ENCODE measurements around the gene NRP1. TPM values are rescaled to one million over a fixed set of nuclear protein-coding genes. Genes with fewer than 3 reads are reported as not detected.

The NRP1 gene
- total and polyA plus RNA-seq, 2 of the 8 experiments (the other 6 are each of a cell fraction or from before 2014, with no cell fraction given) = 1.2 to 2.1 TPM

GRCh38 chr10:33147013-33147310 lies 187.5 kb downstream of the NRP1 start:
- Histone ChIP-seq H3K23me2 (ENCODE audit: low read depth, low read length) (no peaks in the 10 kb centered on the region), H3K14ac (ENCODE audit: insufficient read length) (no peak overlapping the region), H2BK15ac (ENCODE audit: low read length) (no peak overlapping the region), H2BK20ac (ENCODE audit: low read length) (no peak overlapping the region), H3K79me1 (ENCODE audit: low read depth, low read length) (no peaks in the 10 kb centered on the region), H3K4me1 (replicated peaks in 1 of 4; ENCODE audit: control insufficient read depth in 3 of 4, insufficient read depth in 4 of 4, low read length in 3 of 4) (no peaks in the 10 kb centered on the region), H3K4me3 (ENCODE audit: extremely low read depth in 1 of 4, insufficient read depth in 2 of 4, low read depth in 3 of 4, low read length in 4 of 4) (no peak overlapping the region), H3K27me3 (replicated peaks in 1 of 4; ENCODE audit: control insufficient read depth in 3 of 4, extremely low read depth in 1 of 4, insufficient read depth in 3 of 4, low read length in 3 of 4) (no peaks in the 10 kb centered on the region), H4K91ac (replicated peaks; ENCODE audit: insufficient read length, low read length) (no peak overlapping the region), H3K23ac (ENCODE audit: insufficient read length) (no peak overlapping the region), H2BK5ac (ENCODE audit: low read depth, low read length) (no peak overlapping the region), H3K9me3 (ENCODE audit: insufficient read depth in 2 of 2, low read depth in 1 of 2, low read length in 1 of 2) (no peaks in the 10 kb centered on the region), H4K5ac (ENCODE audit: insufficient read length, low read depth, low read length) (no peak overlapping the region), H3K18ac (ENCODE audit: extremely low read depth, low read length) (no peak overlapping the region), H2AK5ac (ENCODE audit: low read depth, low read length) (no peak overlapping the region), H2BK12ac (ENCODE audit: low read depth, low read length) (no peak overlapping the region), H3K4ac (replicated peaks; ENCODE audit: insufficient read length, low read depth, low read length) (no peak overlapping the region), H2BK120ac (replicated peaks; ENCODE audit: low read depth, low read length) (no peak overlapping the region), H2AFZ (ENCODE audit: low read length) (no peak overlapping the region), H3K79me2 (ENCODE audit: control insufficient read depth in 1 of 2, insufficient read depth in 2 of 2, low read length in 2 of 2) (no peaks in the 10 kb centered on the region), H4K8ac (ENCODE audit: extremely low read depth, insufficient read depth, low read length) (no peak overlapping the region), H3K4me2 (ENCODE audit: insufficient read depth in 1 of 2, low read depth in 2 of 2, low read length in 2 of 2) (no peak overlapping the region), H3K36me3 (ENCODE audit: control insufficient read depth in 2 of 4, insufficient read depth in 4 of 4, low read length in 3 of 4) (no peaks in the 10 kb centered on the region), H4K20me1 (replicated peaks in 1 of 2; ENCODE audit: control insufficient read depth in 1 of 2, insufficient read depth in 2 of 2, low read length in 2 of 2) (no peaks in the 10 kb centered on the region), H3K56ac (replicated peaks; ENCODE audit: insufficient read length, low read depth, low read length) (no peak overlapping the region), H3K9ac (replicated peaks in 1 of 4; ENCODE audit: extremely low read depth in 1 of 4, low read depth in 3 of 4, low read length in 3 of 4) (no peak overlapping the region), H3K27ac (ENCODE audit: low read depth, low read length) (no peak overlapping the region)
- CTCF ChIA-PET (ENCODE audit: partially characterized antibody) = interaction anchor here (1.0 to 1.6 kb wide), 2 partner anchors 9 to 31 kb away, joined by 4 to 5 read pairs; no protein-coding TSS in a partner anchor
- POLR2A ChIA-PET (ENCODE audit: partially characterized antibody) = no interaction called here
- no peak for FAIRE-seq
- TF ChIP-seq SP2 (IDR thresholded peaks at IDR 0.05; ENCODE audit: low read length) (no peak), TCF12 (IDR thresholded peaks at IDR 0.05; ENCODE audit: low read depth, low read length) (no peak), CTBP2 (IDR thresholded peaks at IDR 0.05; ENCODE audit: borderline replicate concordance, insufficient read depth, insufficient read length, low read length) (no peak), BRCA1 (IDR thresholded peaks at IDR 0.05; ENCODE audit: low read depth, low read length) (no peak), EZH2 (IDR thresholded peaks at IDR 0.05; ENCODE audit: low read depth, low read length, severe bottlenecking) (no peak), CEBPB (IDR thresholded peaks at IDR 0.05; ENCODE audit: low read depth, low read length) (no peak)
- DNase-seq (ENCODE audit: low read depth in 1 of 2, low spot score in 2 of 2) = no peak
- 91% methylated on average over 3 of the region's 3 CpGs; no CpG with 5 or more reads in 1 of the 2 experiments for WGBS, 2 experiments (ENCODE audit: extremely low coverage in 1 of 2, insufficient coverage in 1 of 2, insufficient read length in 1 of 2, insufficient replicate concordance in 2 of 2, low coverage in 1 of 2, low lambda C conversion rate in 2 of 2, missing lambda C conversion rate in 1 of 2)
